NB4 (cell line): ENCODE results near the gene THSD4.

Experiments used
- POLR2A ChIP-seq: IDR thresholded peaks from 2 replicates; pipeline ENCODE4 v1.6.1; 2011; ENCODE audit warnings: mild to moderate bottlenecking; ENCODE audit not compliant: insufficient read length; ENCODE audit errors: extremely low read depth
- TF ChIP-seq, protein P1 (sequence below): IDR thresholded peaks from one replicate; pipeline ENCODE4 v1.5.1; 2012; ENCODE audit warnings: low read depth, low read length

DNA sequence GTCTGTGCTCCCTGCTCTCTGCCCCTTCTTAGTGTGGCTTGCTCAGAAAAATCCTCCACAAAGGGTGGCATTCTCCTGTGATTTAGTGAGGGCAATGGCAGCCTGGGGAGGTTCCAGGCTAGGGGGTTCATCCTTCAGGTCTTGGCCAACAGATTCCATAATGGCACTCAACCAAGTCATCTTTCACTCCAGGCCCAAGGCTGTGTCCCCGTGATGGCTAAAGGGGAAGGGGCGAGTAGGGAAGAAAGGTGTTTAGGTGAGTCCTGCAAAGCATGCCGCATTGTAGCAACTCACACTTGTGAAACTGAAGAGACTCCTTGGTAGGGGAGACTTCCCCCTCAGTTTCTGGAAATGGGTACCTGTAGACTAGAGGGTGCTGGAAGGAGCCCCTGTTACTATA is 105.6 kb downstream of the THSD4 start:
- TF ChIP-seq, protein P1, sequence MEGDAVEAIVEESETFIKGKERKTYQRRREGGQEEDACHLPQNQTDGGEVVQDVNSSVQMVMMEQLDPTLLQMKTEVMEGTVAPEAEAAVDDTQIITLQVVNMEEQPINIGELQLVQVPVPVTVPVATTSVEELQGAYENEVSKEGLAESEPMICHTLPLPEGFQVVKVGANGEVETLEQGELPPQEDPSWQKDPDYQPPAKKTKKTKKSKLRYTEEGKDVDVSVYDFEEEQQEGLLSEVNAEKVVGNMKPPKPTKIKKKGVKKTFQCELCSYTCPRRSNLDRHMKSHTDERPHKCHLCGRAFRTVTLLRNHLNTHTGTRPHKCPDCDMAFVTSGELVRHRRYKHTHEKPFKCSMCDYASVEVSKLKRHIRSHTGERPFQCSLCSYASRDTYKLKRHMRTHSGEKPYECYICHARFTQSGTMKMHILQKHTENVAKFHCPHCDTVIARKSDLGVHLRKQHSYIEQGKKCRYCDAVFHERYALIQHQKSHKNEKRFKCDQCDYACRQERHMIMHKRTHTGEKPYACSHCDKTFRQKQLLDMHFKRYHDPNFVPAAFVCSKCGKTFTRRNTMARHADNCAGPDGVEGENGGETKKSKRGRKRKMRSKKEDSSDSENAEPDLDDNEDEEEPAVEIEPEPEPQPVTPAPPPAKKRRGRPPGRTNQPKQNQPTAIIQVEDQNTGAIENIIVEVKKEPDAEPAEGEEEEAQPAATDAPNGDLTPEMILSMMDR, result no peak
- no peak for TF ChIP-seq POLR2A
